SJCRH30 (cell line): ENCODE data around the gene VPS39. TPM values are rescaled to one million over a fixed set of nuclear protein-coding genes. Genes with fewer than 3 reads are reported as not detected.

ENCODE experiments used
- DNase-seq, 2 experiments: peaks; one replicate each; pipeline ENCODE4 v3.0.0-alpha.2; 2015 to 2020
- H3K27ac ChIP-seq: fragments of 250-450 bp; sonication (Bioruptor Pico); 2 replicates; pipeline ENCODE4 v1.5.1; 2020; ENCODE audit warnings: mild to moderate bottlenecking, moderate library complexity
- H3K27me3 ChIP-seq: fragments of 250-450 bp; sonication (Bioruptor Pico); 2 replicates; pipeline ENCODE4 v1.5.1; 2020; ENCODE audit warnings: mild to moderate bottlenecking, moderate library complexity
- H3K36me3 ChIP-seq: fragments of 250-450 bp; sonication (Bioruptor Pico); 2 replicates; pipeline ENCODE4 v1.5.1; 2020; ENCODE audit warnings: mild to moderate bottlenecking, moderate library complexity
- H3K4me1 ChIP-seq: fragments of 250-450 bp; sonication (Bioruptor Pico); 2 replicates; pipeline ENCODE4 v1.5.1; 2020; ENCODE audit warnings: mild to moderate bottlenecking, moderate library complexity
- H3K4me3 ChIP-seq: fragments of 250-450 bp; sonication (Bioruptor Pico); 2 replicates; pipeline ENCODE4 v1.5.1; 2020; ENCODE audit warnings: mild to moderate bottlenecking, moderate library complexity
- H3K9me3 ChIP-seq: fragments of 250-450 bp; sonication (Bioruptor Pico); replicated peaks from 2 replicates; pipeline ENCODE4 v1.5.1; 2020; ENCODE audit warnings: mild to moderate bottlenecking, moderate library complexity
- total RNA-seq: library from RNA; depleted of rRNA; stranded (reverse); fragments of >200 nt; shearing (Covaris generic); gene quantifications from 2 replicates; pipeline ENCODE4 v1.2.3, GENCODE V29; 2014

Gene VPS39
- total RNA-seq, 1 experiment from 2014 or later, result 29.3 TPM

- no peak for DNase-seq
- peaks cover 64% of the 10 kb centered on the region for H3K36me3 ChIP-seq
Observed at GRCh38 chr15:42215913-42216829, 8.1 kb upstream of the VPS39 start.

GRCh38 chr15:42214600-42214999, 6.5 kb upstream of the VPS39 start:
- H3K27me3 ChIP-seq, result no peaks in the 10 kb centered on the region
- no peak overlapping the region for H3K4me3 ChIP-seq
- peaks cover 66% of the 10 kb centered on the region for H3K36me3 ChIP-seq
- no peaks in the 10 kb centered on the region for H3K4me1 ChIP-seq
- H3K9me3 ChIP-seq, result no peaks in the 10 kb centered on the region
- DNase-seq, result no peak
- no peak overlapping the region for H3K27ac ChIP-seq

More at GRCh38 chr15:42215913-42216829, 8.1 kb upstream of the VPS39 start:
- H3K9me3 ChIP-seq, result no peaks in the 10 kb centered on the region
- no peak overlapping the region for H3K4me3 ChIP-seq
- H3K27me3 ChIP-seq, result no peaks in the 10 kb centered on the region
- H3K27ac ChIP-seq, result no peak overlapping the region
- no peaks in the 10 kb centered on the region for H3K4me1 ChIP-seq

GRCh38 chr15:42213511-42213910, 5.4 kb upstream of the VPS39 start:
- no peak for DNase-seq
- no peaks in the 10 kb centered on the region for H3K27me3 ChIP-seq
- no peak overlapping the region for H3K4me3 ChIP-seq
- H3K36me3 ChIP-seq, result peaks cover 68% of the 10 kb centered on the region
- peaks cover 3% of the 10 kb centered on the region; the same call in 1 of the 2 replicates for H3K4me1 ChIP-seq
- H3K9me3 ChIP-seq, result no peaks in the 10 kb centered on the region
- no peak overlapping the region for H3K27ac ChIP-seq

DNA sequence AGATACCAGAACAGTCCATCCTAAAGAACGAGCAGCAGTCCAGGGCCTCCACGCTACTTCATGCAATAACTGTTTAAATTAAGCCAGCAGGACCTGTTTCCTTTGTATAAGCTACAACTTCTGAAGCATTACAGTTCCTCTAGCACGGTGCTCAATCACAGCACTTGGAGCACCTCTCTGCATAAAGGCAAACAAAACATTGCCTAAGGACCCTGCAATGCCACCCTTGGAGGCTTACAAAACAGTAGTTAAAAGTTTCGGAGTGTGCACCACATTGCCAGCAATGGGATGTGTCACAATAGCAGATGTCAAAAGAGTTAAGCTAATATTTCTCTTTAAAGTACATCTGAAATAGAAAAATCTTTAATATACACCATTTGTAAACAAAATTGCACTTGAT, 2.6 kb upstream of the VPS39 start:
- Histone ChIP-seq H3K27ac (no peak overlapping the region), H3K9me3 (no peaks in the 10 kb centered on the region), H3K4me3 (no peak overlapping the region), H3K4me1 (peaks cover 18% of the 10 kb centered on the region), H3K36me3 (peaks cover 51% of the 10 kb centered on the region), H3K27me3 (no peaks in the 10 kb centered on the region)
- DNase-seq, result no peak

DNA sequence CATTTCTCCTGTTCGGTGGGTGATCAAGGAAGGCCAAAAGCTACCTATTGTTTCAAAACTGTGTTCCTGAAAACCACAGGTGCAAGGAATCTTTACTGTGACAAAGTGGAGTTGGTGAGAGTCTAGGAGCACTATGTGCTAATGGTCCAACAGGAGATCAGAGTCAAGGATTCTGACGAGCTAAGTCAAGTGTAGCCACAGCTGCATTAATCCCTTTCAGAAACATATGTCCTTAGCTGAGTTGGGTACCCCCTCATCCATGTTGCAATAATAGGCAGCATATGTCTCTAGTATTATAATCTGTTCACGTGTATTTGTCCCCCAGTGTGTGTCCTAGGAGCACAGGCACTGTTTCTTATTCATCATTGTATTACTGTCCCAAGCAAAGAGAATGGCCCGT, 1.7 kb downstream of the VPS39 start:
- DNase-seq, result peak in 1 of 2 experiments; percentile 44
- Histone ChIP-seq H3K27ac (no peak overlapping the region), H3K4me3 (no peak overlapping the region), H3K4me1 (peaks cover 18% of the 10 kb centered on the region), H3K27me3 (no peaks in the 10 kb centered on the region), H3K9me3 (no peaks in the 10 kb centered on the region), H3K36me3 (peaks cover 27% of the 10 kb centered on the region)

- no peaks in the 10 kb centered on the region for H3K9me3 ChIP-seq
- H3K4me1 ChIP-seq, result peaks cover 18% of the 10 kb centered on the region
- peaks cover 5% of the 10 kb centered on the region; the same call in 1 of the 2 replicates for H3K36me3 ChIP-seq
- DNase-seq, result no peak
- no peak overlapping the region for H3K4me3 ChIP-seq
- no peaks in the 10 kb centered on the region for H3K27me3 ChIP-seq
- H3K27ac ChIP-seq, result no peak overlapping the region
Observed at GRCh38 chr15:42203891-42204290, 4.2 kb downstream of the VPS39 start.

GRCh38 chr15:42202653-42203052, 5.5 kb downstream of the VPS39 start:
- Histone ChIP-seq H3K27ac (no peak overlapping the region), H3K9me3 (no peaks in the 10 kb centered on the region), H3K4me1 (peaks cover 13% of the 10 kb centered on the region), H3K27me3 (no peaks in the 10 kb centered on the region), H3K36me3 (no peaks in the 10 kb centered on the region), H3K4me3 (no peak overlapping the region)
- no peak for DNase-seq

GRCh38 chr15:42201801-42202200, 6.3 kb downstream of the VPS39 start:
- H3K36me3 ChIP-seq, result no peaks in the 10 kb centered on the region; the same call in 1 of the 2 replicates
- DNase-seq, result no peak
- peaks cover 8% of the 10 kb centered on the region for H3K4me1 ChIP-seq
- H3K27me3 ChIP-seq, result no peaks in the 10 kb centered on the region
- H3K4me3 ChIP-seq, result no peak overlapping the region
- peaks cover under 1% of the 10 kb centered on the region; the same call in 1 of the 2 replicates for H3K9me3 ChIP-seq
- H3K27ac ChIP-seq, result no peak overlapping the region

- no peak for DNase-seq
- Histone ChIP-seq H3K36me3 (peaks cover 3% of the 10 kb centered on the region; the same call in 1 of the 2 replicates), H3K27me3 (no peaks in the 10 kb centered on the region), H3K9me3 (peaks cover 6% of the 10 kb centered on the region; the same call in 1 of the 2 replicates), H3K4me3 (no peak overlapping the region), H3K4me1 (no peaks in the 10 kb centered on the region), H3K27ac (no peak overlapping the region)
Observed at GRCh38 chr15:42199126-42199525, 9.0 kb downstream of the VPS39 start.

- Histone ChIP-seq H3K36me3 (peaks cover 3% of the 10 kb centered on the region), H3K9me3 (peaks cover 6% of the 10 kb centered on the region; the same call in 1 of the 2 replicates), H3K4me1 (no peaks in the 10 kb centered on the region), H3K4me3 (no peak overlapping the region), H3K27ac (no peak overlapping the region), H3K27me3 (no peaks in the 10 kb centered on the region)
- no peak for DNase-seq
Observed at GRCh38 chr15:42198516-42198915, 9.6 kb downstream of the VPS39 start.

DNA sequence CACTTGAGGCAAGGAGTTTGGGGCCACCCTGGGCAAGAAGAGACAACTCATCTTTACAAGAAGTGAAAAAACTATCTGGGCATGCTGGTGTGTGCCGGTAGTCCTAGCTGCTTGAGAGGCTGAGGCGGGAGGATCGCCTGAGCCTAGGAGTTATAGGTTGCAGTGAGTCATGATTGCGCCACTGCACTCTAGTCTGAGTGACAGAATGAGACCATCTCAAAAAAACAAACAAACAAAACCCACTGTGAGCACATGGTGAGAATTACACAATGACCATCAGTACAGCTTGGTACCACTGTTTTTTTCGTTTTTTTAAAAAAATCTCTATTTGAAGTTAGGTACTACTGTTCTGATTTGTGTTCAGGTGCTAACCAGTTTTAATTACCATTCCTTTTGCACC, 13.6 kb downstream of the VPS39 start:
- H3K4me3 ChIP-seq, result no peak overlapping the region
- no peaks in the 10 kb centered on the region for H3K4me1 ChIP-seq
- no peaks in the 10 kb centered on the region for H3K27me3 ChIP-seq
- H3K27ac ChIP-seq, result no peak overlapping the region
- H3K36me3 ChIP-seq, result peaks cover 5% of the 10 kb centered on the region
- H3K9me3 ChIP-seq, result peaks cover 6% of the 10 kb centered on the region; the same call in 1 of the 2 replicates
- no peak for DNase-seq

DNA sequence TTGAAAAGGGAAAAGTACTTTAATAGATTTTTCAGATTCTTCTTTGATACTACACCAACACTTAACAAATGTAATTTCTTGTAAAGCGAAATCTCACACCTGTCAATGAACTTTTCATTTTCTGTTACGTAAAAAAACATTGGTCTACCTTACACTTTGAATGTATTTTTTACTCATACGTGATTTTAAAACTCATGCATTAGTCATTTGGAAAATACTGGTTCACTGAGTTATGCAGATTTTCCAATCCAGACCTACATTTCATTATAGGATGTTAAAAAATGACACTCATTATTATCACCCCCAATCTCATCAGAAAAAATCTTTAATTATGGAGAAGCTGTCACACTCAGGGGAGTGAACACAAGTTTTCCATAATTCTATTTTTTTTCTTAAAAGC, 14.7 kb downstream of the VPS39 start:
- Histone ChIP-seq H3K27me3 (no peaks in the 10 kb centered on the region), H3K4me1 (no peaks in the 10 kb centered on the region), H3K36me3 (peaks cover 12% of the 10 kb centered on the region), H3K27ac (no peak overlapping the region), H3K9me3 (peaks cover 6% of the 10 kb centered on the region; the same call in 1 of the 2 replicates), H3K4me3 (no peak overlapping the region)
- no peak for DNase-seq

GRCh38 chr15:42191610-42192346, 16.3 kb downstream of the VPS39 start:
- H3K9me3 ChIP-seq, result peaks cover 6% of the 10 kb centered on the region; the same call in 1 of the 2 replicates
- no peaks in the 10 kb centered on the region for H3K4me1 ChIP-seq
- no peaks in the 10 kb centered on the region for H3K27me3 ChIP-seq
- no peak overlapping the region for H3K4me3 ChIP-seq
- H3K36me3 ChIP-seq, result peaks cover 18% of the 10 kb centered on the region
- H3K27ac ChIP-seq, result no peak overlapping the region
- DNase-seq, result no peak

DNA sequence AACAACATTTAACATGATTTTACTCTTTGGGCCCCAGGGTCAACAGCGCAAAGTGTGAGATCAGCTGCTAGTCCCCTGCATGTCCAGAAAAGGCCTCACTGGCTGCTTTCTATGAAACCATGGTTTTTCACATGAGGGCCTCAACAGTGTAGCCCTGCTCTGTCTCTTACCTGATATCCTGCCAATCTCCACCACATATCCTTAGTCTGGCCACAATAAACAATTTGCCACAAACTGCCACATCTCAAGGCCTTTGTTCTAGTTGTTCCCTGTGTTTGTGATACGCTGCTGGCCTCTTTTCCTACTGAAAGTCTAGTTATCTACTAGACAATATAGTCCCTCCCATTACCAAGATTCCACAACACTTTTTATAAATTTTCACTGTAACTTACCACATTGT, 17.7 kb downstream of the VPS39 start:
- no peaks in the 10 kb centered on the region for H3K4me1 ChIP-seq
- H3K27me3 ChIP-seq, result no peaks in the 10 kb centered on the region
- H3K27ac ChIP-seq, result no peak overlapping the region
- no peak overlapping the region for H3K4me3 ChIP-seq
- H3K9me3 ChIP-seq, result no peaks in the 10 kb centered on the region
- peaks cover 20% of the 10 kb centered on the region for H3K36me3 ChIP-seq
- no peak for DNase-seq

DNA sequence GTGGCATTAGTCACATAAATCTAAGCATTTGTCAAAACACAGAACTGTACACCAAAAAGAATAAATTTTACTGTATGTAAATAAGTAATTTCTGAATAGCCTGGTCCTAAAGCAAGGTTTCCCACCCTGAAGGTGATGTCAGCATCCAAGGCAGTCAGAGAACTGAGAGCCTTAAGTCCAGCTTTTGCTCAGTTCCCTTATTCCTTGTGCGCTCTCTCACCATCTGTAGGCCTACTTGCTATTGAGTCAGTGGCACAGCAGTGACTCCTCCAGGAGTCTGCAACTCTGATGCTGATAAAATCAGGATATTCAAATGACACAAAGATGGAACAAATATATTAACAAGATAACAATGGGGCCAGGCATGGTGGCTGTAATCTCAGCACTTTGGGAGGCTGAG, 22.3 kb downstream of the VPS39 start:
- Histone ChIP-seq H3K4me1 (peaks cover 16% of the 10 kb centered on the region), H3K4me3 (no peak overlapping the region), H3K27ac (no peak overlapping the region), H3K9me3 (no peaks in the 10 kb centered on the region), H3K36me3 (peaks cover 32% of the 10 kb centered on the region), H3K27me3 (no peaks in the 10 kb centered on the region)
- DNase-seq, result no peak
